PFSK-1 (cell line): Measurements from ENCODE around the gene ABCD1.

Experiments
- POLR2AphosphoS5 ChIP-seq: IDR thresholded peaks from 2 replicates; pipeline ENCODE4 v1.6.1; 2012; ENCODE audit warnings: low read depth, mild to moderate bottlenecking, control low read depth, low read length, moderate library complexity
- REST ChIP-seq, 2 experiments: IDR thresholded peaks; 2 replicates each; pipeline versions ENCODE4 v1.6.1 to v1.8.0; 2011 to 2012; ENCODE audit warnings: low read depth in 2 of 2, low read length in 2 of 2, control low read depth in 1 of 2, inconsistent platforms in 1 of 2, mild to moderate bottlenecking in 1 of 2, moderate library complexity in 1 of 2; ENCODE audit not compliant: insufficient read depth in 1 of 2
- SIN3A ChIP-seq: IDR thresholded peaks from 2 replicates; pipeline ENCODE4 v1.6.1; 2012; ENCODE audit warnings: mild to moderate bottlenecking, low read length, moderate library complexity, borderline replicate concordance; ENCODE audit not compliant: insufficient read depth
- TAF1 ChIP-seq: IDR thresholded peaks from 2 replicates; pipeline ENCODE4 v1.6.1; 2012; ENCODE audit warnings: low read length, control low read depth, borderline replicate concordance; ENCODE audit not compliant: insufficient read depth

- no peak for TF ChIP-seq POLR2AphosphoS5
- no peak for TF ChIP-seq REST (IDR thresholded peaks at IDR 0.05; ENCODE audit: insufficient read depth in 1 of 2, low read depth in 2 of 2, low read length in 2 of 2)
- no peak for TF ChIP-seq SIN3A
- TF ChIP-seq TAF1: no peak
These were observed 38.0 kb downstream of the ABCD1 start for GRCh38 chrX:153762626-153763173.
